ENCODE results near the gene NIPBL.
A peak's percentile ranks its signal among the peaks of the same experiment; 100 is the strongest.
"Not testable (repeated sequence)": the region's sequence is repeated elsewhere in the genome, so short reads cannot be mapped to it uniquely, and the experiment has no call there.

NIPBL gene

DNA sequence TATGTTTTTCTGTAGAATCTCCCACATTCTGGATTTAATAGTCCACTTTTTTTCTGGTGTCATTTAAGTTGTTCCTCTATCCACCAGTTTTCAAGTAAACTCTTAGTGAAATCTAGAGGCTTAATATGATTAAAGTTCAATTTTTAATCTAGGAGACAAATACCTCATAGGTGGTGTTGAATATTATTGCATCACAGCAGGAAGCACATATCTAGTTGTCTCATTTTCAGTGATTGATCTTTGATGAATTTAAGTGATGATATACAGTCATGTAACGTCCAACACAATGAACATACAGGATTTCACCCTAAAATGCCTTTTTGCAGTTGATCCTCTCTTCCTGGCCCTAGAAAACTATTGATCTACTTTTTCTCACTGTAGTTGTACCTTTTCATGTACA, 152.3 kb downstream of the NIPBL start:
- DNase-seq (ENCODE audit: low read depth), result no peak

DNA sequence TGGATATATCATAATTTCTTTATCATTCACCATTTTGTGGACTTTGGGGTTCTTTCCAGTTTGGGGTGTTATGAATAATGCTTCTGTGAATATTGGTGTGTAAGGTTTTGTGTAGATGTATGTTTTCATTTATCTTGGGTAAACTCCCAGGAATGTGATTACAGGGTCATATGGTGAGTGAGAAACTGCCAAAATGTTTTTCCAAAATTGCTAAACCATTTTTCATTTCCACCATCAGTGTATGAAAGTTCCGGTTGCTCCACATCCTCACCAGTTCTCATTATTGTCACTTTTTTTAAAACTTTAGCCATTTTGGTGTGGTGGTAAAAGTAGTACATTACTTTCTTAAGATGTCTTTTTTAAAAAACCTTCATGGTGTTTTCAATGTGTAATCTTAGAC, 152.9 kb downstream of the NIPBL start:
- no peak for DNase-seq (ENCODE audit: low read depth)

DNA sequence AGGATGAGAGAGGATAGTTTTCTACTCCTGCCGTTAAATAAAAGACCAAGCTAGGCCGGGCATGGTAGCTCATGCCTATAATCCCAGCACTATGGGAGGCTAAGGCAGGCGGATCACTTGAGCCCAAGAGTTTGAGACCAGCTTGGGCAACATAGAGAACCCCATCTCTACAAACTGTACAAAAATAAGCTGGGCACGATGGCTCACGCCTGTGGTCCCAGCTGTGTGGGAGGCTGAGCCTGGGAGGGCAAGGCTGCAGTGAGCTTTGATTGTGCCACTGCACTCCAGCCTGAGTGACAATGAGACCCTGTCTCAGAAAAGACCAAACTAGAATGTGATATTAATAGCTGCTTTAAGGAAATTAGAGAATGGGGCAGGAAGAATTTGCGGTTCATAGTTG, 158.4 kb downstream of the NIPBL start:
- no peak for DNase-seq (ENCODE audit: low read depth)

DNA sequence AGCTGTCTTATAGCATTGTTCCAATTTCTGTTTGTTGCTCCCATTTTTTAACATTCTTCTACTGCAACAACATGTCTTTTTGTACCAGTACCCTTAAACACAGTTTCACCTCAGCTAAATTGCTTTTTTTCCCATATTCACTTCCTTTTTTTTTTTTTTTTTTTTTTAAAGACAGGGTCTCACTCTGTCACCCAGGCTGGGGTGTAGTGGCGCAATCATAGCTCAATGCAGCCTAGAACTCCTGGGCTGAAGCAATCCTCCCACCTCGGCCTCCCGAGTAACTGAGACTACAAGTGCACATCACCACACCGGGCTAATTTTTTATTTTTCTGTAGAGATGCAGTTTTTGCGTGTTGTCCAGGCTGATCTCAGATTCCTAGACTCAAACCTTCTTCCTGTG, 161.3 kb downstream of the NIPBL start:
- no peak for DNase-seq (ENCODE audit: low read depth)

DNA sequence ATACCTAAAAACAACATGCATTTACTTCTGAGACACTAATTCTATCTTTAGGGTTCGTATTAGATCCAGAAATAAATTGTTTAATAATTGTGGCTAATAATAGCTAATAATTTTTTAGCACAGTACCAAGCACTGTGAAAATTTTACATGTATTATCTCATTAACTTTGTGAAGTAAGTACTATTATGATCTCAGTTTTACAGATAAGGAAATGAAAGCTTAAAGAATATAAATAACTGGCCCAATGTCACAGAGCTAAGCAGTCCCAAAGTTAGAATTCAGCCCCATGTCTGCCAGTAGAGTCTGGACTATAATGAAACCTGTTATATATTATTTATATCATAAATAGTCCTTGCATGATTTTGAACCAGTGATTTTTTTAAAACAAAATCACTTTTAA, 163.3 kb downstream of the NIPBL start:
- no peak for DNase-seq (ENCODE audit: low read depth)

DNA sequence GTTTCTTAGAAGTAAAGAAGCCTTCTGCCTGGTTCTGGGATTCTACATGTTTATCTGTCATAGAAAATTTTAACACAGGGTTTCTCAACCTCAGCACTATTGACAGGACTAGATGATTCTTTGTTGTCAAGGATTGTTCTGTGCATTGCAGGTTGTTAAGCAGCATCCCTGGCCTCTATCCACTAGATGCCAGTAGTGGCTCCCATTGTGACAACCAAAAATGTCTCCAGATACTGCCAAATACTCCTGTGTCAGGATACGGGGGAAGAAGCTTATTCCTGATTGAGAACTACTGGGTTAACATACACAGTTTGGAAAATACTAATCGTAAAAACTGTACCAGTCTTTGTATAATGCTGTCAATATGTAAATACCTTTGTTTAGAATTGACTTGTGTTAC, 167.1 kb downstream of the NIPBL start:
- no peak for DNase-seq (ENCODE audit: low read depth)

DNA sequence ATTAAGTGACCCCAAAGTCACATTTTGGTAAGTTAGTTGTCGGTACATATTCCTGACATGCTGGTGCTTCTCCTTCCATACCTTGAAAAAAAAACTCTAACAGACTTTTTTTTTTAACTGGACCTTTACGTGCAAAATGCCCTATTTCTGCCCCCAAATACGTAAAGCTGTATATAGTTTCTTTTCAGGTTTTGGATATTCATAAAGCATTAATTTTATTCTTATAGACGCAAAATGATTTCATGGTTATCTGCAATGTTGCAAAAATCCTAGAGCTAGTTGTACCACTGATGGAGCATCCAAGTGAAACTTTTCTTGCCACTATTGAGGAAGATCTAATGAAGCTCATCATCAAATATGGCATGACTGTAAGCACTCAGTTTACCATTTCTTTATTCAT, 167.6 kb downstream of the NIPBL start:
- no peak for DNase-seq (ENCODE audit: low read depth)

DNA sequence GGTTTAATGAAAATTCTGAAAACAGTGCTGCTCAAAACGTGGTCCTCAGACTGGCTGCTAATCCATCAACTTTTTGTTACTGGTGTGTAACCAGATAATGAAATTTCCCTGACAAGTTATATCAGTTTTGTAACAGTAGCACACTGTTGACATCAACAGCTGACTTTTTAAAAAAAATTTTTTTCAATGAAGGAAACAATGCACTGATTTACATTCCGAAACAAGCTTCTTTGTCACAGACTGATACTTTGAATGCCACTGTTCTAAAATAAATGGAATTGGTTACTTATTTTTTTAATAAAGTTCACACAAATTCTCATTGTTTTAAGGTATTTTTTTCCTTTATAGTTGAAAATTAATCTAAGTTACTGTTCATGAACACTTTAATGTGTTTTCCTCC, 169.1 kb downstream of the NIPBL start:
- no peak for DNase-seq (ENCODE audit: low read depth)

DNA sequence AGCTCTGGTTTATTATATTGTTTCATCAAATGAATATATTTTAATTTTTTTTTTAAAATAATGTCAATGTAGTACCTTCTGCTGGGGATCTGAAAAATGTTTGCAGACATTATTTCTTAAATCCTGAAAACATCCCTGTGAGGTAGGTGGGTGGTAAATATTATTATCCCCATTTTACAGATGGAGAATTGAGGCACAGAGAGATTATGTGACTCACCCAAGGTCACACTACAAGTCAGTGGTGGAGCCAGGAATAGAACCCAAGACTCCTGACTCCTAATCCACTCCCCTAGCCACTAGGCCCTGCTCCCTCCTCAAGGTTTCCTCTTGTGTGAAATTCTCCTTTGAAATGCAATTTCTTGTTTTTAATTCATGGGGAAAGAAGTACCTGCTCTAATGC, 171.4 kb downstream of the NIPBL start:
- DNase-seq (ENCODE audit: low read depth), result no peak

DNA sequence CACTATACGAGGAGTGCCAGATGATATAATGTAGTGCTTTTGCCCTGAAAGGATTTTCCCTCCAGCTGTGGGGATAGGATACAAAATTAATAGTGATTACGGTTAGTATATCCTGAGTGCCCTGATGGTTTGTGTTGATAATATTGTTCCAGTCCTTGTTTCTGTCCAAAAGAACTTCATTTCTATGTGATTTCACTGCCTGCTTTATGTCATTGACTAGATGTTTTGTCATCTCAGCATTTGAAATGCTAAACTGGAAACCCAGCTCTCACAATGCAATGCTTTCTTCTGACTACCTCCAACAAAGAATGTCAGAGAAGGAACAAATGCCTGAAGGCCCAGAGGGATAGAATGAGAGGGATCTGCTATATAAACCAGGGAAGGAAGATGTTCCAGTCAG, 177.8 kb downstream of the NIPBL start:
- no peak for DNase-seq (ENCODE audit: low read depth)

DNA sequence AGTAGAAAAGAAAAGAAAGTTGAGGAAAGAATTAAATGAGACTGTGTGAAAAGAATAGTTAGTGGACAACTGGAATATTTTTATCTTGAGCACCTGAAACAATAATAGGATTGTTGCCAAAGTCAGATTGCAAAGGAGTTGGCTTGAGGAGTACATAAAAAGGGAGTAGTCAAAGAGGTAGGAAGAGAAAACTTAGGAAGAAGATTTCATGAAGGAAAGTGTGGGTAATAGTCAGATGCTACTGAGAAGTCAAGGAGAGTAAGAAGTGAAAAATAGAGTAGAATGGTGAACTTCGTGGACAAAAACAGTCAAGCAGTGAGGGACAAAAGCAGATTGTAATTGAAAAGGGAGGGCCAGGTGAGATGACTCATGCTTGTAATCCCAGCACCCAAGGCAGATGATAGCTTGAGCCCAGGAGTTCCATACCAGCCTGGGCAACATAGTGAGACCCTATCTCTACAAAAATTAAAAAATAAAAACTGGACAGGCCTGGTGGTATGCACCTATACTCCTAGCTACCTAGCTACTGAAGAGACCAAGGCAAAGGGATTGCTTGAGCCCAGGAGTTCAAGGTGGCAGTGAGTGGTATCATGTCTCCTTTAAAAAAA, 178.9 kb downstream of the NIPBL start:
- DNase-seq (ENCODE audit: low read depth), result no peak

DNA sequence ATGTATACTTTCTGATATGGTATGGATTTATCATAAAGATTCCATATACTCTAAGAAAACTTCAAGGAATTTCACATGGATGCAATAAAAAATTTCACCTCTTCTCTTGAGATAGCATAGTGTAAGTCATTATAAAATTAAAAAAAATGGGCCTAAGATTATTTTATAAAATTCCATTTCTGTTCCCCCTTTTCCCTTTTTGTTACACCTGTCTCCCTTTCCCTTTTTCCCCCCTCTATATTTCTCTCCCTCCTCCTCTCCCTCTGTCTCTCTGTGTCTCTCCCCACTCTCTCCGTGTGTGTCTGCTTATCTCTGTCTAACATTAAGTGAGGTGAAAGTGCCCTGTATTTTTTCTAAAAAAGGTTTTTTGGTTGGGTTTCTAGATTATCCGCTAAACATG, 180.2 kb downstream of the NIPBL start:
- no peak for DNase-seq (ENCODE audit: low read depth)

DNA sequence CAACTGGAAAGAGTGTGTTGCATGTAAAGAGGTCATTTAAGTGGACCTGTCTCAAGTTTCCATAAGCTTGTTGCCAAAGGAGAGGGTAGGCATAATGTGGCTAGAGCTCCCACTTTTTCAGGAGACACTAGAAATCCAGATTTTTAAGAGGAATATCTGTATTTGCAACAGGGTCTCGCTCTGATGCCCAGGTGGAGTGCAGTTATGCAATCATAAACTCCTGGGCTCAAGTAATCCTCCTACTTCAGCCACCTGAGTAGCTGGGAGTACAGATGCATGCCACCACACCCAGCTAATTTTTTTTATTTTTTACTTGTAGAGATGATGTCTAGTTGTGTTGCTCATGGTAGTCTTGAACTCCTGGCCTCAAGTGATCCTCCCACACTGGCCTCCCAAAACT, 183.5 kb downstream of the NIPBL start:
- no peak for DNase-seq (ENCODE audit: low read depth)

DNA sequence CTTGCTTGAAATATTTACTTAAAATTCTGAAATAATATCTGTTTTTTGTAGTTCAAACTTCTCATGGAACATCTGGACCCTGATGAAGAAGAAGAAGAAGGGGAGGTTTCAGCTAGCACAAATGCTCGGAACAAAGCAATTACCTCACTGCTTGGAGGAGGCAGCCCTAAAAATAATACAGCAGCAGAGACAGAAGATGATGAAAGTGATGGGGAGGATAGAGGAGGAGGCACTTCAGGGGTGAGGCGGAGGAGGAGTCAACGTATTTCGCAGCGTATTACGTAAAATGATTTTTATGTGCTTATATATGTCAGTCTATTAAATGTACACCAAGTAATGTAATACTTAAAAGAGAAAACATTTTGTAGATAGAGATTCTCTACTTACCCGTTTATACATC, 187.2 kb downstream of the NIPBL start:
- no peak for DNase-seq (ENCODE audit: low read depth)

DNA sequence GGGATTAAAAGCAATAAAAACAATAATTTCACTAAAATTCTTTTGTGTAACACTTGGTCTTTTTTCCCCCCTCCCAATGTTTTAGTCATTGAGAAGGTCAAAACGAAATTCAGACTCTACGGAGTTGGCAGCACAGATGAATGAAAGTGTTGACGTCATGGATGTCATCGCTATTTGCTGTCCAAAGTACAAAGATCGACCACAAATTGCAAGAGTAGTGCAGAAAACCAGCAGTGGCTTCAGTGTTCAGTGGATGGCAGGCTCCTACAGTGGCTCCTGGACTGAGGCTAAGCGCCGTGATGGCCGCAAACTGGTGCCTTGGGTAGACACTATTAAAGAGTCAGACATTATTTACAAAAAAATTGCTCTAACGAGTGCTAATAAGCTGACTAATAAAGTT, 187.9 kb downstream of the NIPBL start:
- no peak for DNase-seq (ENCODE audit: low read depth)

DNA sequence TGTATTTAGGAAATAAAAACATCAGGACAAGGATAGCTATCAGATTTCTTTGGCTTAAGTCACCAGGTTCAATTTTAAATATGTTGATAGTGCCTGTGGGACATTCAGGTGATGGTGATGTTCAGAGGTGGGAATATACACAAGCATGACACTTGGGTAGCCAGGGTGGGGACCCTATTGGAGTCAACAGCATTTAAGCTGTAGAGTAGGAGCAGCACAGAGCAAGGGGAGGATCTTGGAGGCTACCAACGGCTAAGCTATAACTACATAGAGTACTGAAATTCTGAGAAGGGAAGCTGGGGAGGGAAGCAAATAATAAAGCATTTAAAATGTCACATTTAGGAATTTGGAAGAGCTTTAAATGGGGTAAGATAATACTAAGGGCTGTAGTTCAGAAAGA, 194.9 kb downstream of the NIPBL start:
- no peak for DNase-seq (ENCODE audit: low read depth)

DNA sequence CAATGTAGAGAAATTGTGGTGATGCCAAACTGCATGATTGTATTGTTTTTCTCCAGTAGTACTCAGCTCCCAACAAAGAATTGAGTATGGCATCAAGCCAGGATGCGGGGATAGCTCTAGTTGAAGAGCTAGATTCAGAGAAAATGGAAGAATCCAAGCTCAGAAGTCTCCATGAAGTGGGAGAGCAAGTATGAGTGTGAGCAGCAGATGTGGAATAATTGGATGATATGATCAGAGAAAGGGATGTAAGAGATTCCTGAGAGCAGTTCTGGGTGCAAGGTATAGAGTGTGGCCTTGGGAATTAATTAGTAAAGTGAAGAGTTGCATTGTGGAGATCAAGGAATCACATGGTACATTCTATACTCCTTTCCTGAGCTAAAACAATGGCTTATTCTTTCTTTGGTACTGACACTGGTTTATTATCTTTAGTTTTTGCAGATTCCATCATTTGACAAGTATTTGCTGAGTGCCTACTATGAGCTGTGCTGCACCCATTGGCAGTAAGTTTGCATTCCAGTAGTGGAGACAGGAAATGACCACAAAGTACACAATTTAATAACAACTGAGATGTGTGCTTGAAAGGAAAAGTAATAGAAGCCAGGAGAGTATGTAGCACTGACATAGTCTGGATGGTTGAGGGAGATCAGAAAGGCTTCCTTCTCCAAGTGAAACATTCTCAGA, 195.5 kb downstream of the NIPBL start:
- peak; percentile 30 for DNase-seq (ENCODE audit: low read depth)

DNA sequence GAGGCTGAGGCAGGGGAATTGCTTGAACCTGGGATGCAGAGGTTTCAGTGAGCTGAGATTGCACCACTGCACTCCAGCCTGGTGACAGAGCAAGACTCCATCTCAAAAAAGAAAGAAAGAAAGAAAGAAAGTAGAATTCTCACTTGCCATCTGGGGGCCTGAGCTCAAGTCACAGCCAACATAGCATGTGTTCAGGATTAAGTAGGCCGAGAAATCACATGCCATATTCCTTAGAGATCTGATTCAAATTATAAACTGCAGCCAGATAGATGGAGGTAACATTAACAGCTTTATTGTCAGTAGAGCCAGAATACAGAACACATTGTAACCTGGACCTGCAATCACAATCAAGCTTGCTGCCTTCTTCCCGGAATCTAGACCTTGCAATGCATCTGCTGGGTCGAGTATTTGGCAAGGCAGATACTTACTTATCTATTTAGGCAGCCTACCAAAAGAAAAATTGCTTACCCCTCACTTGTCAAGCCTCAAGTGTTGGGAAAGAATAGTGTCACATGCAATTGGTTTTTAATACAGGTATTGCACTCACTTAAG, 198.9 kb downstream of the NIPBL start:
- peak; percentile 27 for DNase-seq (ENCODE audit: low read depth)

DNA sequence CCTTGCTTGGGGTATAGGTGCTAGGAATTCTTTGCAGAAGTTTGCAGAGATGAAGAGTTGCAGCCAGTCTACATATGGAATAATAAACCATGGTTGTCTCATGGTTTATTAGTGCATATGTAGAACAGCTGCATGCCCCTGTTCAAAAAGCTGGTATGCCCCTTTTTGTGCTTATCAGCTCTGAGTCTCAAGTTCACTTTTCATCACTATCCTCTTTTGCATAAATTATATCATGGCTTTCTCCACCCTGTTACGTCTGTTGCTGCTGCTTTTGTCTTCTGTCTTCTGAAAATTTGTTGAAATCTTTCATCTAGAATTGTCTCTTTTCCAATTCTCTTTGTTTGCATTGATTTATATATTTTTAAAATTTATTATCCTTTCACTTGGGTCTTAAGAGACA, 200.6 kb downstream of the NIPBL start:
- DNase-seq (ENCODE audit: low read depth), result no peak

DNA sequence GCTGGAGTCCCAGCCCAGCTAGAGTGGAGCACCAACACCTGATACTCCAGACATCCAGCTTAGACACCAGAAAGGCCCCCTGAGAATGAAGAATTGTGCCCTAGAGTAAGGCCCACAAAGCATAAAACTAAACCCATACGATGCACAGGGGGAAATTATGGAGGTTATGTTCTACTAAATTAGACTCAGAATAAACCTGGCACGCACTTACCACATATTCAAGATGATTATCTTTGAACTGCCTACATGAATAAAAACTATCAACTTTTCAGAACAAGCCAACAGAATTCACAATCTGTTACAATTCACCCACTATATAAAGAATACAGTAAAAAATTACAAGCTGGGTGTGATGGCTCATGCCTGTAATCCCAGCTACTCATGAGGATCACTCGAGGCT, 204.1 kb downstream of the NIPBL start:
- DNase-seq (ENCODE audit: low read depth), result no peak

DNA sequence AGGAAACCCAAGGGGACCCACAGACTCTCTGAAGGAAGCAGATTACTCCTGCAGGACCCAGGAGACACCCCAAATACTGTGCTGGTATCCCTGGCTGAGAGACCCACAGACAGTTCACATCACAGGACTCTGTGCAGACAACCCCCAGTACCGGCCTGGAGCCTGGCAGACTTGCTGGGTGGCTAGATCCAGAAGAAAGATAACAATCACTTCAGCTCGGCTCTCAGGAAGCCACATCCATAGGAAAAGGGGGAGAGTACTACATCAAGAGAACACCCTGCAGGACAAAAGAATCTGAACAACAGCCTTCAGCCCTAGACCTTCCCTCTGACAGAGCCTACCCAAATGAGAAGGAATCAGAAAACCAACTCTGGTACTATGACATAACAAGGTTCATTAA, 206.4 kb downstream of the NIPBL start:
- DNase-seq (ENCODE audit: low read depth), result not testable (repeated sequence)

DNA sequence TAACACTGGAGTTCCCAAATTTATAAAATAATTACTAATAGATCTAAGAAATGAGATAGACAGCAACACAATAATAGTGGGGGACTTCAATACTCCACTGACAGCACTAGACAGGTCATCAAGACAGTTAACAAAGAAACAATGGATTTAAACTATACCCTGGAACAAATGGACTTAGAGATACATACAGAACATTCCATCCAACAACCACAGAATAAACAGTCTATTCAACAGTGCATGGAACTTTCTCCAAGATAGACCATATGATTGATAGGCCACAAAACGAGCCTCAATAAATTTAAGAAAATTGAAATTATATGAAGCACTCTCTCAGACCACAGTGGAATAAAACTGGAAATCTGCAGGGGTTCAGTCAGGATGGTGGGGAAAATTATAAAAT, 209.5 kb downstream of the NIPBL start:
- not testable (repeated sequence) for DNase-seq (ENCODE audit: low read depth)

DNA sequence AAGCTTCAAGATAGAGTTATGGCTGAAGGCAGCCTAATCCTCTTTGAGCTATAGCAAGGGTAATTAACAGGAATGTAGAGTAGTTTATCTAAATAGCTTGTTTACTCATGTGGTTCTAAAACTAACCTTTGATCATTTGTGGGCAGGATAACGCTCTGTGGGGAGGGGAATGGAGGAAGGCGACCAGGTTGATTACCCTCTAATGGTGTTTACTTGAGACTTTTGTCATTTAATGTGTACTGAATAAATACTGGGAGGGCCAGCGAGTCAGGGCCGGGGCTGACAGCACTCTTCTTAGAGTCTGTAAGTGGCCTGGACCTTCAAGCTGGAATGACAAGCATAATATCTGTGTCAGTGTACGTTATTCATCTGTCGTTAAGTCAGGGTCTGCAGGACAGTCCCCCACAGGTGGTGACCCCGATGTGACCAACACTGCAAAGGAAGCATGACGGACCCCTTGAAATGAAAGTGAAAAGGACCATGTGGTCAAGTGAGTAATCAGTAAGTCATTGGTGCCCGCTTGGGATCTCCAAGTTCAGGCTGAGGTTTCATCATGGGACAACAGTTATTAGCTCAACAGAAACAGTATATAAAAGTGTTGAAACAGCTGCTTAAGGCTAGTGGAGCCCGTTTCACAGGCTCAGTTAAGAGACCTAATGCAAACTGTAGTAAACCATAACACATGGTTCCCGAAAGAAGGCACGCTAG, 210.1 kb downstream of the NIPBL start:
- peak; percentile 3 for DNase-seq (ENCODE audit: low read depth)
